ENCODE data around the gene WDTC1. TPM values are rescaled to one million over a fixed set of nuclear protein-coding genes. Genes with fewer than 3 reads are reported as not detected.

WDTC1 gene
- total RNA-seq, 1 experiment from 2014 or later = 26.6 TPM

GRCh38 chr1:27237112-27237511 is 2.7 kb downstream of the WDTC1 start (continued):
- TF ChIP-seq REST (IDR thresholded peaks at IDR 0.05; ENCODE audit: low read depth) (no peak), TCF7L2 (IDR thresholded peaks at IDR 0.05; ENCODE audit: borderline replicate concordance, extremely low read depth, insufficient read depth, insufficient read length) (no peak), ATF3 (IDR thresholded peaks at IDR 0.05) (no peak), JUND (IDR thresholded peaks at IDR 0.05) (no peak), SRF (IDR thresholded peaks at IDR 0.05; ENCODE audit: low read depth) (no peak), CTCF (IDR thresholded peaks at IDR 0.05 in 2 of 3, conservative IDR thresholded peaks at IDR 0.05 in 1 of 3; ENCODE audit: borderline replicate concordance in 1 of 3, insufficient read depth in 1 of 3, low read depth in 2 of 3, low read length in 2 of 3) (no peak), SIN3A (IDR thresholded peaks at IDR 0.05; ENCODE audit: low read depth) (no peak), ZFX (IDR thresholded peaks at IDR 0.05) (no peak), SP1 (IDR thresholded peaks at IDR 0.05; ENCODE audit: low read depth) (no peak)

- BruUV-seq (replicated peaks) = TSS peak; percentile 45
- no peak overlapping the region for H3K9ac ChIP-seq (ENCODE audit: low read length)
- CTCF ChIA-PET = no interaction called here
- H3K9me2 ChIP-seq (ENCODE audit: insufficient read depth) = no peaks in the 10 kb centered on the region
- POLR2A ChIA-PET = no interaction called here
- H3K9me3 ChIP-seq (ENCODE audit: control insufficient read depth in 1 of 2, insufficient read depth in 1 of 2, low read depth in 1 of 2, low read length in 2 of 2) = no peaks in the 10 kb centered on the region
- H3K27me3 ChIP-seq (ENCODE audit: insufficient read depth, low read length) = no peaks in the 10 kb centered on the region
- intact Hi-C loops (cut with micrococcal nuclease) = no loop called here
- no peak overlapping the region for H2AFZ ChIP-seq (ENCODE audit: low read depth, low read length, poor library complexity, severe bottlenecking)
- H4K20me1 ChIP-seq (ENCODE audit: insufficient read depth) = no peaks in the 10 kb centered on the region
- no peak overlapping the region for H3K4me3 ChIP-seq (replicated peaks in 1 of 2; ENCODE audit: low read depth in 1 of 2, low read length in 2 of 2)
- no peak for DNase-seq (ENCODE audit: low read depth, low spot score)
- RAD21 ChIA-PET (ENCODE audit: low non-redundant PET in 1 of 2, low total read pairs in 2 of 2, uncharacterized antibody in 2 of 2, unreplicated experiment in 2 of 2) = no interaction called here
- no peak for ATAC-seq
- H3K36me3 ChIP-seq (ENCODE audit: control insufficient read depth in 1 of 2, insufficient read depth in 2 of 2, low read length in 2 of 2) = no peaks in the 10 kb centered on the region
- H3K4me2 ChIP-seq (ENCODE audit: low read length) = no peak overlapping the region
- no peak overlapping the region for H3K27ac ChIP-seq (ENCODE audit: low read depth, low read length)
- no peaks in the 10 kb centered on the region for H3K79me2 ChIP-seq (ENCODE audit: insufficient read depth, low read length)
- peaks cover 14 to 17% of the 10 kb centered on the region in 2 experiments for H3K4me1 ChIP-seq (ENCODE audit: control insufficient read depth in 1 of 2, insufficient read depth in 2 of 2, low read length in 2 of 2)
- TF ChIP-seq SP1 (IDR thresholded peaks at IDR 0.05; ENCODE audit: low read depth) = no peak
- TF ChIP-seq ELF1 (IDR thresholded peaks at IDR 0.05; ENCODE audit: borderline replicate concordance, low read depth) = no peak
- no peak for TF ChIP-seq POLR2A (IDR thresholded peaks at IDR 0.05; ENCODE audit: borderline replicate concordance, extremely low read depth, insufficient read depth, insufficient read length)
- TF ChIP-seq YY1 (IDR thresholded peaks at IDR 0.05; ENCODE audit: extremely low read depth, insufficient replicate concordance, low read depth, low read length) = no peak
- no peak for TF ChIP-seq POLR2AphosphoS5 (IDR thresholded peaks at IDR 0.05; ENCODE audit: low read depth, low read length)
- no peak for TF ChIP-seq TCF7L2 (IDR thresholded peaks at IDR 0.05; ENCODE audit: borderline replicate concordance, extremely low read depth, insufficient read depth, insufficient read length)
- TF ChIP-seq EGR1 (IDR thresholded peaks at IDR 0.05; ENCODE audit: low read depth) = no peak
- no peak for TF ChIP-seq CEBPB (IDR thresholded peaks at IDR 0.05; ENCODE audit: low read depth)
- no peak for TF ChIP-seq FOSL1 (IDR thresholded peaks at IDR 0.05; ENCODE audit: low read depth)
- no peak for TF ChIP-seq CBX3 (IDR thresholded peaks at IDR 0.05; ENCODE audit: low read depth)
- TF ChIP-seq MAX (IDR thresholded peaks at IDR 0.05) = no peak
- TF ChIP-seq ZBTB33 (IDR thresholded peaks at IDR 0.05; ENCODE audit: extremely low read depth, insufficient replicate concordance, low read length) = no peak
- TF ChIP-seq SRF (IDR thresholded peaks at IDR 0.05; ENCODE audit: low read depth) = no peak
Measured at GRCh38 chr1:27238032-27238431, 3.6 kb downstream of the WDTC1 start.

All from HCT116 (cell line).